Stimulated activated CD8-positive, alpha-beta memory T cell treated with anti-CD3 and anti-CD28 coated beads, Interleukin-15, amount 100 ng/mL, for 4 hours (primary cell): Measurements from ENCODE around the gene LPAR6.
"Not testable (repeated sequence)": the region's sequence is repeated elsewhere in the genome, so short reads cannot be mapped to it uniquely, and the experiment has no call there.

Source experiments
- DNase-seq, 2 donors: peaks; one replicate each; pipeline ENCODE4 v3.0.0-alpha.2; 2020; ENCODE audit warnings: low read depth in 2 of 2

The LPAR6 gene

DNA sequence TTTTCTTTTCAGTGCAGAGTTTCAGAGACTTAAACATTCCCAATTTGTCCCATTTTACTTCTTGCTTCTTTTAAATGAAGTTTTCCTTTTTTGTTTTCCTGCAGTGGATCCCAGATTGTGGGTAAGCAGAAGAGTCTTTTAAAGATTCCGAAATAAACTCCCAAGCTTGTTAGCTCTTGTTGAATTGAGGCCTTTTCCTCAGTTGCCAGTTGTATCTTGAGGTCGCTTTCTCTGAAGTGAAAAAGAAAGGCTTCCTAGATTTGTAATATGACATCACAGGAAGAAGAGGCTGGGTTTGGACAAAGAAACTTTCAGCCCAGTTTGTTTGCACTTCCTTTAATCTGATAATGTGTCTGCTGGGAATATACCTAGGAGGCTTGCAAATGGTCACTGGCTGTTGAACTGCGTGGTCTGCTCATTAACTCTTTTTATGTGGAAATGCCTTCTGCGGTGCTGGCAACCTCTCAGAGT is at the start of gene LPAR6:
TSS of gene LPAR6 (minus strand) at position 233 of the 471 bp plus-strand sequence. CDS start 690 bp downstream, outside the sequence.
- DNase-seq, result no peak

- no peak for DNase-seq
Measured at GRCh38 chr13:48457578-48458242, 44.8 kb upstream of the LPAR6 start.

- DNase-seq, result no peak
Measured at GRCh38 chr13:48456546-48456945, 43.6 kb upstream of the LPAR6 start.

GRCh38 chr13:48451196-48451595 is 38.3 kb upstream of the LPAR6 start:
- not testable (repeated sequence) for DNase-seq

- no peak for DNase-seq
Measured at GRCh38 chr13:48449656-48450055, 36.7 kb upstream of the LPAR6 start.

DNA sequence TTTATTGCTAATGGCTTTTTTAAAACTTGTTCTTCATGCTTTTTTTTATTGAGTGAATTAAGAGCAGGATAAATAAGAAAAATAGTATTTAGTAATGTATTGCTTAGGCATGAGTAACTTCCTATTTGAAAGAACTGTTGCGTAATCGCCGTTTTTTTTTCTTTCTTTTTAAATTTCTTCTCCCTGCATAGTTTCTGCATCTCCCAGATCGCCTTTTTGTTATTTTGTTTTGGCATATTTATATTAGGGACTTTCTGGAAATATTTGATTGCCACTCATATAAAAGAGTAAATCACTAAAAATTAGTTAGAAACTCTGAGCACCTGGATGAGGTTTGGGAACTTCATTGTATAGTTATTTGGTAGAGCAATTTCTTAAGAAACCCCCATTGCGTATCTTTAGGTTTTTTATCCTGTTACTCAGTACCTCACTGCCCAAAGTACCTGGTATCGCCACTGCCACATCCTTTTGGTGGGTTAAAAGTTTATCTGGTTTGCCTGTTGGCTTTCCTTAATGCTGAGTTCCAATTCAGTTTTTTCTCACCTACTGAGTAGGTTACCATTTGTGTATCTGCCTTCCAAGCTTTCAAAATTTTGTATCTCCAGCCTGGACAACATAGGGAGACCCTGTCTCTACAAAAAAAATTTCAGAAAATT is 36.2 kb upstream of the LPAR6 start:
- no peak for DNase-seq

DNA sequence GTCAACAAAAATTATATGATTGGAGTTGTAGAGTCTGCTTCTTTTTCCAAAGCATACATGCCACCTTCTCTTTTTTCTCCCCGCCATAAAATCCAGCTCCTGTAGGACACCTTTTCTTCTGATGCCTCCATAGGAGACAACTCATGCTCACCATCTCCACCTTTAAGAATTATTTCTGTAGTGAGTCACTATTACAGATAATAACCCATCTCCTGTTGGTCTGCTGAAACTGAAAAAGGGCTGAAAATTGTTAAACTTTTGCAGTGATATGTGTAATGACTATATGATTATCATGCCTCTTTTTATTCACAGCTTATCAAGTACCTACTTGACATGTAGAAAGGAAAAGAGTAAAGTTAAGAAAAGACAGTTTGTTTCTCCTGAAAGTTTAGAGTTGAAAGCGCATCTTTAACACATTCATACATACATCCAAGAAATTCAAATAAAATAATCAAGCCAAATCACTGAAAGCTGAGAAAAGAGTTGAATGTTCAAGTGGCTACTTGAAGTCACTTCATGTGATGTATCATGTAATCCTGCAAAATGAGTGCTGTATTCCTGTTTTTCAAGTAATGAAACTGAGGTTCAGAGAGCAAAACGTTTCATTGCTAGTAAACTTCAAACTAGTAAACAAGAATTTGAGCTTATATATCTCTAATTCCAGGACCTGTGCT is 35.5 kb upstream of the LPAR6 start:
- no peak for DNase-seq

- no peak for DNase-seq
Measured at GRCh38 chr13:48446464-48446863, 33.6 kb upstream of the LPAR6 start.

- DNase-seq, result no peak
Measured at GRCh38 chr13:48443442-48444208, 30.7 kb upstream of the LPAR6 start.

DNA sequence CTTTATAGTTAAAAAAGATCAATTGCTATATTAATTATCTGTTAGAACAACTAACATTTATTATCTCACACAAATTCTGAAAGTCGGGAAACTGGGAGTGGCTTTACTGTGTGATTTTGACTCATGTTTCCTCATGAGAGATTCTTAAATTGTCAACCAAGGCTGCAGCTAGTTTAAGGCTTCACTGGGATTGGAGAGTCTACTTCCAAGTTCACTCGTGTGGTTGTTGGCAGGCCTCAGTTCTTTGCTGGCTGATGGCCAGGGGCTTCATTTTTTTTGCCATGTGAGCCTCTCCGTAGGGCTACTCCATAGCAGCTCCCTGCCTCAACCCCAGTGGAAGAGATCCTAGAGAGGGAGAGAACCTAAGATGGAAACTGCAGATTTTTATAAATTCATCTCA is 24.5 kb upstream of the LPAR6 start:
- no peak for DNase-seq

DNA sequence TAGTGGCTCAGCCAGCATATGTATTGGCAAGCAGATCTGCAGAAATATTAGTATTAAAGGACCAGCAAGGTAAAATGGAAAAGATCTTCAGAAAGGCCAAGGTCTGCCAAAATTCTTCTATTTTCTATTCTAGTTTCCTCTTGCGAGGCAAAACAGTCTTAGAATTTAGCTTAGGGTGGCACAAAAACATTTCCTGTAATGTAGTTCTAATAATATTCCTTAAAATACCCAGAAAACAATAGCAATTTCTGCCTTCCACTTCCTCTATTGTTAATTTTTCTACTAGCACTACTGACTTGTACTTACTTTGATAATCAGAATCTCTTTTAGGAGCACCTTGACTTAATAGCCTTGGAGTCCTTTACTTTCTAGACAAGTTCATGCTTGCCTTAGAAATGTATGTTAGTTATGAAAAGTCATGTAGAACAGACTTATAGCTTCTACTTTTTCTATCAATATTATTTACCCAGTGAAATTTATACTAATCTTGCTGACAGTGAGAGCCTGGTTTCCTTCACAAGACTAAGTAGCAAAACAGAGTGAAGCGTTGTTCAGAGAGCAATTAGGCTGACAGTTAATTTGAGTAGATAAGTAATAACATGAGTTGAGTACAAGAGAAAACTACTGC is 23.9 kb upstream of the LPAR6 start:
- DNase-seq, result no peak

- no peak for DNase-seq
Measured at GRCh38 chr13:48434200-48434599, 21.3 kb upstream of the LPAR6 start.

GRCh38 chr13:48431987-48432615 is 19.2 kb upstream of the LPAR6 start:
- DNase-seq, result no peak

DNA sequence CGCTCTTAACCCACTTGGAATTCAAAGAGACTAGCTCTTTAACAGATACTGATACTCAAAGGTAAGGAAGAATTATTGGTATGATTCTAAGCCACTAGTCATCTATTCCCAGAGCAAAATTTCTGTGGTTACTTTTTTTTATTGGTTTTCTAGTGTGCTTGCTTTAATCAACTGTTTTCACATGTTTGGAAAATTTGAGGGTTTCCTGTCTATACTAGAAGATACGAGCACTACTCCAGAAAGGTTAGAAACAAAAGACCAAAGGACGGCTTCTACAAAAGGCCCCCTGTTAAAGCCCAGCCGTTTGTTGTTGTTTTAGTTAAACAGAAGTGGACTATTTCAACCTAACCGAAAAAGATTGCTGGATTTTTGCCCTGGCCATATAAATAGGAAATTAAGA is 18.5 kb upstream of the LPAR6 start:
- no peak for DNase-seq

- DNase-seq, result no peak
Measured at GRCh38 chr13:48429886-48430285, 17.0 kb upstream of the LPAR6 start.

- DNase-seq, result no peak
Measured at GRCh38 chr13:48429036-48429435, 16.1 kb upstream of the LPAR6 start.

DNA sequence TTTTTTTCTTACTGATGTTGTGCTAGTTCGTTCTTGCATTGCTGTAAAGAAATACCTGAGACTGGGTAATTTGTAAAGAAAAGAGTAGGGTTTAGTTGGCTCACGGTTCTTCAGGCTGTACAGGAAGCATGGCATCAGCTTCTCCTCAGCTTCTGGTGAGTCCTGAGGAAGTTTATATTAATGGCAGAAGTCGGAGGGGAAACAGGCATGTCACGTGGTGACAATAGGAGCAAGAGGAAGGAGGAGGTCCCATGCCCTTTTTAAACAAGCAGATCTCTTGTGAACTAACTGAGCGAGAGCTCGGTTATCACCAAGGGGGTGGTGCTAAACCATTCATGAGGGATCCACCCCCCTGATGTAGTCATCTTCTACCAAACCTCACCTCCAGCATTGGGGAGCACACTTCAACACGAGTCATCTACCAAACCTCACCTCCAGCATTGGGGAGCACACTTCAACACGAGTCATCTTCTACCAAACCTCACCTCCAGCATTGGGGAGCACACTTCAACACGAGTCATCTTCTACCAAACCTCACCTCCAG is 13.9 kb upstream of the LPAR6 start:
- not testable (repeated sequence) for DNase-seq

DNA sequence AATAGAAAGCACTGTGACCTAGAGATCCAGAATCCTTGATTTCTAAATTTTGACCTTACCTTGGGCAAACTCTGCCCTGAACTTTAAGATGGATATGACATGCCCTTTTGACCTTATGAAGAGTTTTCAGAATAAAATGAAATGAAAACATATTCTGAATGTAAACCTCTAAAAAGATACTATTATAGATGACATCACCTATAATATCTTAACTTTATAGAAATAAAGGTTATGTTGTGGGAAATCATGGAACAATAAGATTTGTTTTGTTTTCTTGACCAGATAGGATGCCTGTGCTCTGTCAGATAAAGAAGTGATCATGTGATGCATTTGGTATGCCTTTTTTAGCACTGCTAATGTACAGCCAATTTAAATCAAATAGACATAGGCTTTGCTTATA is 13.1 kb upstream of the LPAR6 start:
- DNase-seq, result no peak

DNA sequence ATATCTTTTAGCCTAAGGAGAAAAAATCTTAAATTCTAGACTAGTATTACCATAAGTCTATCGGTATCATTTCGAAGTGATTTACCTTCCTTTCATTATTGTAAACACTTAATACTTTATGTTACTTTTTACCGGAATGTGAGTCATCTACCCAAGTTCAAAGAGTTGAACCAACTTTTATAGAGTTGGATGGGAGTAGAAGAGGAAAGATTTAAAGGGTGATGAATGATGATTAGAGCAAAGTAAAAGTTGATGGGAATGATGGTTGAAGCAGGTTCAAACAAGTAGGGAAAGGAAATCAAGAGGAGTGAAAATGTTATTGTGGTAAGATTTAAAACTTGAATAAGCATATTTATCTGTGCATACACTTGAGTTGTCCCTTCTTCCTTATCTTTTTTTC is 11.3 kb upstream of the LPAR6 start:
- DNase-seq, result no peak

DNA sequence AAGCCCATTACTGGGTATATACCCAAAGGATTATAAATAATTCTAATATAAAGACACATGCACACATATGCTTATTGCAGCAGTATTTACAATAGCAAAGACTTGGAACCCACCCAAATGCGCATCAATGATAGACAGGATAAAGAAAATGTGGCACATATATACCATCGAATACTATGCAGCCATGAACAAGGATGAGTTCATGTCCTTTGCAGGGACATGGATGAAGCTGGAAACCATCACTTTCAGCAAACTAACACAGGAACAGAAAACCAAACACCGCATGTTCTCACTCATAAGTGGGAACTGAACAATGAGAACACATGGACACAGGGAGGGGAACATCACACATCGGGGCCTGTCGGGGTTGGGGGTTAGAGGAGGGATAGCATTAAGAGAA is 9.1 kb upstream of the LPAR6 start:
- DNase-seq, result not testable (repeated sequence)

DNA sequence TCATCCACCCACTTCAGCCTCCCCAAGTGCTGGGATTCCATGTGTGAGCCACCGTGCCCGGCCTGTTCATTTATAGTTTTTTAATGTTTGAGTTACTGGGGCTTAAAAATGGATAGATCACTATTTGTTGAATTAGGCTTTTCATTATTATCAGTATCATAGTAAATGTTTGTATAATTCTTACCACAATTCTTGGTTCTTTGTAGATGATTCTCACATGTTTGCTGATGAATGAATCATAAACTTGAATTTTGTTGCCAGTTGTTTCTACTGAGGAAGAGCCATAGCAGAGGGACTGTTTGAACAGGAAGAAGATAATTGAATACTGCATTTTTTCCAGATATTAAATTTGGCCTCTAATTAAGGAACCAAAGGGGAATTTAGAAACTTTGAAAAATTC is 2.6 kb upstream of the LPAR6 start:
- DNase-seq, result no peak
